Breast epithelium (tissue), 3 donors: Measurements from ENCODE around the gene LRRIQ4.

Source experiments
- CTCF ChIP-seq, 3 donors: fragments of 450-650 bp; IDR thresholded peaks; one replicate each; pipeline ENCODE4 v1.5.1; 2016 to 2017; ENCODE audit warnings: antibody characterized with exemption in 3 of 3, mild to moderate bottlenecking in 3 of 3, moderate library complexity in 3 of 3
- POLR2A ChIP-seq: fragments of 450-650 bp; IDR thresholded peaks from one replicate; pipeline ENCODE4 v1.6.1; 2016; ENCODE audit warnings: antibody characterized with exemption, mild to moderate bottlenecking, moderate library complexity

- TF ChIP-seq CTCF (IDR thresholded peaks at IDR 0.05) (no peak), POLR2A (no peak)
Measured at GRCh38 chr3:169868369-169868768, 55.7 kb downstream of the LRRIQ4 start.
